Astrocyte of the cerebellum (primary cell): ENCODE data around the gene TPX2.

ENCODE experiments used
- DNase-seq: peaks from one replicate; pipeline ENCODE4 v3.0.0-alpha.2; 2011; ENCODE audit warnings: low read depth
- H3K4me3 ChIP-seq: 2 replicates; pipeline ENCODE4 v1.5.1; 2011; ENCODE audit warnings: mild to moderate bottlenecking, low read depth, low read length, moderate library complexity
- in situ Hi-C: cut with HindIII; loops from 2 replicates; pipeline ENCODE4 v1.10.0; 2017; ENCODE audit warnings: low sequenced_read_pairs
- TF ChIP-seq, protein P1 (sequence below): IDR thresholded peaks from 2 replicates; pipeline ENCODE4 v1.5.1; 2012; ENCODE audit warnings: low read length, low read depth, moderate library complexity, mild to moderate bottlenecking; ENCODE audit errors: missing control alignments

TPX2 gene

DNA sequence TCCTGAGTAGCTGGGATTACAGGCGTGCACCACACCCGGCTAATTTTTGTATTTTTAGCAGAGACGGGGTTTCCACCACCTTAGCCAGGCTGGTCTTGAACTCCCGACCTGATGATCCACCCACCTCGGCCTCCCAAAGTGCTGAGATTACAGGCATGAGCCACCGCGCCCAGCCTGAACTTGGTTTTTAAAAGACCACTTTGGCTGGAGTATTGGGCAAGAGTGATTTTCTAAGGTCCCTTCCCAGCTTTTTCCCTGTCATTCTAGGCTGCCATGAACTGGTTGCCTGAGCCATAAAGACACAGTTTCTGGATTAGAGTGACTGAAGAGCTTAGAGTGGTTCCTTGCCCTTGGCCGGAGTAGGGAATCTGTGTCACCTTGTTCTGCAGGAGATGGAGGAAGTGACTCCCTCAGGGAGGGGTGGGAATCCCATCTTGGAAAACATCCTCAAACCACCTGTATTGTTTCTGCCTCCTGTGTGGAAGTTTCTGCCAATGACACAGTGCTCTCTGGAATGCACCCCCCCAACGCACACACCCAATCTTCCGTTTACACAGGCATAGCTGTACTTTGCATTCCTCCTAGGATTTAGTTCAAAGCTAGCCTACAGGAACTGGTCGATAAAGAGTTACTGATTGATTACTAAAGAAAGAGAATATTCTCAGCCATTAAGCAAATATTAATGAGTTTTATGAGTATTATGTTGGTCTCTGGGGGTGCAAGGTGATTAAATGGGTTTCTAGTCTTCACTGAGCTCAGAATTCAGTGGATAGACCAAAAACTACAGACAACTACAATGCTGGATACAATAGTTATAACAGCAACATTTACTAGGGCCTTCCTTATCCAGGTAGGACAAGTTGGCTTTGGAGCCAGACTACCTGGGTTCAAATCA lies 34.6 kb upstream of the TPX2 start:
- in situ Hi-C loops: no loop called here
- TF ChIP-seq, protein P1, sequence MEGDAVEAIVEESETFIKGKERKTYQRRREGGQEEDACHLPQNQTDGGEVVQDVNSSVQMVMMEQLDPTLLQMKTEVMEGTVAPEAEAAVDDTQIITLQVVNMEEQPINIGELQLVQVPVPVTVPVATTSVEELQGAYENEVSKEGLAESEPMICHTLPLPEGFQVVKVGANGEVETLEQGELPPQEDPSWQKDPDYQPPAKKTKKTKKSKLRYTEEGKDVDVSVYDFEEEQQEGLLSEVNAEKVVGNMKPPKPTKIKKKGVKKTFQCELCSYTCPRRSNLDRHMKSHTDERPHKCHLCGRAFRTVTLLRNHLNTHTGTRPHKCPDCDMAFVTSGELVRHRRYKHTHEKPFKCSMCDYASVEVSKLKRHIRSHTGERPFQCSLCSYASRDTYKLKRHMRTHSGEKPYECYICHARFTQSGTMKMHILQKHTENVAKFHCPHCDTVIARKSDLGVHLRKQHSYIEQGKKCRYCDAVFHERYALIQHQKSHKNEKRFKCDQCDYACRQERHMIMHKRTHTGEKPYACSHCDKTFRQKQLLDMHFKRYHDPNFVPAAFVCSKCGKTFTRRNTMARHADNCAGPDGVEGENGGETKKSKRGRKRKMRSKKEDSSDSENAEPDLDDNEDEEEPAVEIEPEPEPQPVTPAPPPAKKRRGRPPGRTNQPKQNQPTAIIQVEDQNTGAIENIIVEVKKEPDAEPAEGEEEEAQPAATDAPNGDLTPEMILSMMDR: no peak
- DNase-seq: peak; percentile 62
- no peak overlapping the region for H3K4me3 ChIP-seq

GRCh38 chr20:31705191-31705590 lies 33.9 kb upstream of the TPX2 start:
- DNase-seq: no peak
- TF ChIP-seq, protein P1: no peak
- no peak overlapping the region for H3K4me3 ChIP-seq
- in situ Hi-C loops: no loop called here

DNA sequence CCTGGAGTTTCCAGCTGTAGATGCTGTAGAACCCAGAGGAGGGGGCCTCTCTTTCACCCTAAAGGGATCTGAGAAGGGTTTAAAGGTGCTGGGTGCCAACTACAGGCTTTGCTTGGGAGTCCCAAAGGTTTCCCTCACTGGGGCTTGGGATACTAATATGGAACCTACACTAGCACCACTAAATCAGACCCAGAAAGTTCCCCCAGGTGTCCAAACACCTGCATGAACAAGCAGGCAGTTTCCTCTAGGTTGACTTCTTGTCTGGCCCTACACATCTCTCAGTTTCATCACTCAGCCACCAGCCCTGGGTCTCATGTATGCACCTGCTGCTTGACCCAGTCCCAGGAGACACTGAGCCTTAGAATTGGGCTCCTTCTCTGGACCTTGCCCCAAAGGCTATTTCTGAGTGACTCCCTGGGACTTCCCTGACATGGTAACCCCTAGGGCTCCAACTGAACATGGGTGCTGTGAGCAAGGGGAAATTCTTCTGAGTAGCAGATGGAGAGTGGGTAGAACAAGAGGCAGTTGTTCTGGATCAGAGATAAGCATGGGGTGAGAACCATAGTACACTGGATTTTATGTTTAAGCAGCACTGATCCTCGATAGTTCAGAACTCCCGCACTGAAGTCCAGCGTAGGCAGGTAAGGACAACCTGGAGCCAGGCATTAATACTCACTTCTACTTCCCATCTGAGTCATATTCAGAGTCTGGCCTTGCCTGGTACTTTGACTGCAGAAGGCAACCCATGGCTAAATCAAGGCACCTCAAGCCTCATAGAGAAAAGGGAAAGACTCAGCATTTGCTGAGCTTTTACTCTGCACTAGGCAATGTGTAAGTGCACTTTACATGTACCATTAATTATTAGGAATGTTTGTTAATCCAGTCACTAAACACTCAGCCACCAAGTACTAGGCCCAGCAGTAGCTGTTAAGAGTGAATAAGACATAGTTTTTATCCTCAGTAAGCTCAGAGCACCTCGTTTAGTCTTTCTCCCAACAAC lies 33.2 kb upstream of the TPX2 start:
- DNase-seq: no peak
- no peak overlapping the region for H3K4me3 ChIP-seq
- TF ChIP-seq, protein P1: no peak
- in situ Hi-C loops: no loop called here

DNA sequence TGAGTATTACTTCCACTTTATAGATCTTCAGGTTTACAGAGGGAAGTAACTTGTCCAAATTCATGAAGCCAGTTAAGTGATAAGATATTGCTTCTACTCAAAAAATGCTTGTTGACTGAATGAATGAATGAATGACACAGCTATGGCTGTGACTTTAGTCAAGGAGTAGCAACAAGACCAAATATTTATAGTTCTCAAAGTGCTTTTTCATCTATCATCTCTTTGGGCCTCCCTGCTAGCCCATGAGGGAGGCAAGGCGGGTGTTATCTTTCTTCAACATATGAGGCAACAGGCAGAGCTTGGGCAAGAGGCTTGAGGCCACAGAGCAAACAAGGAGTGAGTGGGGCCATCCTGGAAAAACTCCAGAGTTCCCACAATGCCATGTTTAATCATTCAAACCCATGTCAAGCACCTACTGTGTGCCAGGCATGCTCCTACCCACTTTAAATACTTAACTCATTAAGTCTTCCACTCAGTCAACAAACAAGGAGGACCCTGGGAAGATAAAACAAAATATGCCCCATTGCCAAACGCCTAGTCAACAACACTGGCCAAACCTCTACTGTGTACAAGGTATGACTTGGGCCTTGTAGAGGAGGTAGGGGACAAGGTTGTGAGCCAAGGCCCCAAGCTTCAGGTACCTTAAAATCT lies 32.4 kb upstream of the TPX2 start:
- TF ChIP-seq, protein P1: no peak
- in situ Hi-C loops: no loop called here
- no peak overlapping the region for H3K4me3 ChIP-seq
- DNase-seq: no peak

DNA sequence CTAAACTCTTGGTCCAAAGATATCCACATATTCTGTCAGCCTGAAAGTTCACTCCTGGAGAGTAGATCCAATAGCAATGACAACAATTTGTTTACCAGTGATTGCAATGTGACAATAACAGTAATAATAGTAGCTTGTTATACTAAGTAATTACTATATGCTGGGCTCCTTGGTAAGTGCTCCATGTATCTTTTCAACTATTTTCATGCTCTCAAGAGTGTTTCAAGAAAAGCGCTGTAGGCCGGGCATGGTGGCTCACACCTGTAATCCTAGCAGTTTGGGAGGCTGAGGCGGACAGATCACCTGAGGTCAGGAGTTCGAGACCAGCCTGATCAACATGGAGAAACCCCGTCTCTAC lies 31.9 kb upstream of the TPX2 start:
- TF ChIP-seq, protein P1: no peak
- no peak overlapping the region for H3K4me3 ChIP-seq
- in situ Hi-C loops: no loop called here
- DNase-seq: no peak
